ENCODE results near the gene ZEB2.

DNA sequence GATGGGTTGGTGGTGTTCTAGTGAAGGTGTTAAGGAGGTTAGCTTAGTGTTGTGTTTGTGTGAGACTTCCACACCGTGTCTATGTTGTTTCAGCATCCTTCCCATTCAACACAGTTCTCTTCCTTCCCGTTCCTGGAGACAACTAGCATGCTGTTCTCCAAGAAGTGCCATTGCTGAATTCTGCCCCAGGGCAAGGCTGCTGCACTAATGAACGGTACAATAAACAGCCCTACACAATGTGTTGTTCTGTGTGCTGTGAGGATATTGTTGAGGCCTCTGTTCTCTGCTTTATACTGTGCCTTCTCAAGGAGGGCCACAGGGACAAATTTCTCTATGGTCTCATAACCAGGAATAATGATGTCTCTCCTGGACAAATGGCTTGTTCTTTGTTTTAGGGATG, 39.8 kb upstream of the ZEB2 start:
- TF ChIP-seq, protein P1, sequence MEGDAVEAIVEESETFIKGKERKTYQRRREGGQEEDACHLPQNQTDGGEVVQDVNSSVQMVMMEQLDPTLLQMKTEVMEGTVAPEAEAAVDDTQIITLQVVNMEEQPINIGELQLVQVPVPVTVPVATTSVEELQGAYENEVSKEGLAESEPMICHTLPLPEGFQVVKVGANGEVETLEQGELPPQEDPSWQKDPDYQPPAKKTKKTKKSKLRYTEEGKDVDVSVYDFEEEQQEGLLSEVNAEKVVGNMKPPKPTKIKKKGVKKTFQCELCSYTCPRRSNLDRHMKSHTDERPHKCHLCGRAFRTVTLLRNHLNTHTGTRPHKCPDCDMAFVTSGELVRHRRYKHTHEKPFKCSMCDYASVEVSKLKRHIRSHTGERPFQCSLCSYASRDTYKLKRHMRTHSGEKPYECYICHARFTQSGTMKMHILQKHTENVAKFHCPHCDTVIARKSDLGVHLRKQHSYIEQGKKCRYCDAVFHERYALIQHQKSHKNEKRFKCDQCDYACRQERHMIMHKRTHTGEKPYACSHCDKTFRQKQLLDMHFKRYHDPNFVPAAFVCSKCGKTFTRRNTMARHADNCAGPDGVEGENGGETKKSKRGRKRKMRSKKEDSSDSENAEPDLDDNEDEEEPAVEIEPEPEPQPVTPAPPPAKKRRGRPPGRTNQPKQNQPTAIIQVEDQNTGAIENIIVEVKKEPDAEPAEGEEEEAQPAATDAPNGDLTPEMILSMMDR (IDR thresholded peaks at IDR 0.05) = no peak
- TF ChIP-seq POLR2A (IDR thresholded peaks at IDR 0.05) = no peak
- no peak for TF ChIP-seq POLR2AphosphoS5 (IDR thresholded peaks at IDR 0.05)
- TF ChIP-seq EP300 (IDR thresholded peaks at IDR 0.05) = no peak

Data from stomach (tissue), 4 donors.